HG03025 (cell line): ENCODE results near the gene NAT14.
A peak's percentile ranks its signal among the peaks of the same experiment; 100 is the strongest.

ENCODE experiments used
- ATAC-seq: cut with Tn5 transposase; IDR thresholded peaks from one replicate; pipeline ENCODE4 v1.9.1; 2021; ENCODE audit warnings: mild to moderate bottlenecking, moderate library complexity; ENCODE audit not compliant: unreplicated experiment, low FRiP score

The NAT14 gene

DNA sequence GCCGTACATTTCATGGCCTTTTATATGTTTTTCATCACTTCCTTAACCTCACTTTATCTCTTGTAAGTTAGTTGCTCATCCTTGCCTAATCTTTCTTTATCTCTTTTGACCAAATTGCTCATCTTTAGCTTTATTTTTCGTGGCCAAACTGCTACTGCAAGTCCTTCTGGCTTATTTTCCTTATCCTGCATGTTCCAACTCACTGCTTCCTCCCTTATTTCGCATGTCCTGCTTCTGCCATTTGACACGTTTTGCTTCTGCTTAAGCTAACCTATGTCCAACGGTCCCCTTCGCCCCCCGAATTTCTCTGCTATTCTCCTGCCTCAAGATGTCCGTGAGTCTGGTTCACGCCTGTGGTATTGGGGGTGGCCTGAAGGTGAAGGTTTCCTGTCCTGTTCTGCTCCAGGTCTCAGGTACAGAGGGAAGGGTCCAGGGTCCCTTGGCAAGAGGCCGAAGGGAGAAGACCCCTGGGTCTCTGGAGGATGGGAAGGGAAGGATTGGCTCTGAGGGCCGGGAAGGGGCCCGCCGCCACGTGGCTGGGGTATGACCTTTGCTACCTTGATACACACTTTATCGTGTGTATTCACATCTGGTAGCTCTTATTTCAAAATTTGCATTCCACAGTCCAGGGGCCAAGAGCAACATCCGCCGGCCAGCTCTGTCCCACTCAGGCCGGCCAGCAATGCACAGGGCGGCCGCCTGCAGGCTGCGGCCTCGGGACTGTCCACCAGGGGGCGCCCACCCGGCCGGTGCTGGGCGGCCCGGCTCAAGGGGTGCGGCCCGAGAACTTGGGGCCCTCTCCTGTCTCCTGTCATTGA, 17.5 kb upstream of the NAT14 start:
- ATAC-seq: no peak

DNA sequence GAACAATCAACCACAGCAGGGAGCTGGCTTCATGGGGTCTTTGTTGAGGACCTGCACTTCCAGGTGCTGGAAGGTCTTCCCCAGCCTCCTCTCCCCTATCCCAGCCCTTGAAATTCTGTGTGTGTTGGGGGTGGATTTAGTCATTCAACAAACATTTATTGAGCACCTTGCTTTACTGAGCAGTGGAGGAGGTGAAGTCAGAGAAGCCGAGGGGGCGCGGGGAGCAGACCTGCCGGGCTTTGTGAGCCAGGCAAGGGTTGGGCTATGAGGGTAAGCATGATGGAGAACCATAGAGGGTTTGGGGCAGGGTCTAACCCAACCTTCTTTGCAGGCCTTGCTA, 17.0 kb upstream of the NAT14 start:
- ATAC-seq: no peak

- no peak for ATAC-seq
These were observed 13.7 kb upstream of the NAT14 start for GRCh38 chr19:55471266-55471665.

- no peak for ATAC-seq
These were observed 12.5 kb upstream of the NAT14 start for GRCh38 chr19:55472463-55472862.

DNA sequence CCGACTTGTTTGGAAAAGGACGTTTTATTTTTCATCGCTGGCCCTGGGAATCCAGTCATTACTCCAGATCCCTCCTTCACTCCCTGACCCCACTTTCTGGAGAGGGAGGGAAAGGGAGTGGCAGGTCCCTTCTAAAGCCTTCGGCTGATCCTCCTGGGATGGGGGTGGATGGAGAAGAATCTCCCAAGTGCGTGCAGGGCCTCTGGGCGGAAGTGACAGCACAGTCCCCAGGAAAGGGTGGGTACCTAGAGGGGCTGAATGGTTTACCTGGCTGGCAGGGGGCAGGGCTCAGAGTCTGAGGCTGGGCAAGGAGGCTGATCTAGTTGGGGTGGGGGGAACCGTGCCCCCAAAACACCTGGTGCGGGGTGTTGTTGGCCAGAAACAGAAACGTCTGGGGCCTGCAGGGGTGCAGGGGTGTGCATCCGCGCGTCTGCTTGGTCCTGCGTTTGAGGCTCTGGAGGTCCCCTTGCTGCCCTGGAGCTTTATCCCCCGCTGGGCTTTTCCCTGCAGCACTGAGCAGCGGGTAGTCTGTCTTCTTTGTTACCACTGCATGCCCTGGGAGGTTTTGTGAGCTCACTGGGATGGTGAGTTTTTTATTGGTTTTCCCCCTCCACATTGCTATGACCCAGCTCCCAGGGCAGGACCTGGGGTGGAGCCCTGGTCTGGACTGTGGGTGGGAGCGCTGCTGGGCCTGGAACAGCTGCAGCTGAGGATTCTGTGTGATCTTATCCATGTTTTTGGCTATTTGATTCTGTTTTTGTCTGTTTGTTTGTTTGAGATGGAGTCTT, 11.6 kb upstream of the NAT14 start:
- no peak for ATAC-seq

DNA sequence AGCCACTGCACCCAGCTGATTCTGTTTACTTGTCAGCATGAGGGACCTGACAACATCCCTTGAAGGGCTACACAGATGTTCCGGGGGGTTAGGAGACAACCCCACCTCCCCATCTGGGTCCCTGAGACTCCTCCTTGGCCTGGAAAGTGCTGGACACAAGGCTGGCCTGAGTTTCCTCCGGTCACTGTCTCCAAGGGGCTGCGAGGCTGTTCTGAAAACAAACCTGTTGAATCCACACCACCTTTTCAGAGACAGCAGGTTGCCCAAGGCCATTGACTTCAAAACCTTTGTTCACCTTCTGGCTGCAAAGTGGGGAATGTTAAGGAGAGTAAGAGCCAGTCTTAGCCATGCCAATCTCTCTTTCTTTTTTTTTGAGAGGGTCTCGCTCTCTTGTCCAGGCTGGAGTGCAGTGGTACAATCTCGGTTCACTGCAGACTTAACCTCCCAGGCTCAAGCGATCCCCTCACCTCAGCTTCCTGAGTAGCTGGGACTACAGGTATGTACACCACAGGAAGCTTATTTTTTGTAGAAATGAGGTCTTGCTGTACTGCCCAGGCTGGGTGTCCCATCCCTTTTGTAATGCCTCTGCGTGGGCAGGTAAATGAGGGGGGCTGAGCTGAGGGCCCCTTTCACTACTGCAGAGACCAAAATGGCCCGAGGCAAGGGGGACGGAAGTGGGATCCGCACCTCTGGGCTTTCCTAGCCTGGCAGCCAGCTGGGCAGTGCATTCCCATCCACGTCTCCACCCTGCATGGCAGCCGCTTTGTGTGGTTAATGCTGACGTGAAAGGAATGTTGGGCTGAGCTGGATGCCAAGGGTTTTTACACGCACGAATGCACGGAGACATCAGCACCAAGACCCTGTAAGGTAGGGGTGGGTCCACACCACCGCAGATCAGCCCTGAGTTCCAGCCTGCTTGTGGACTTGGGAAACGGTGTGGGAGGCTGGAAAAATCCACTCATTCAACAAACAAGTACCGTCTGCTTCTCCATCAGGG, 10.4 kb upstream of the NAT14 start:
- ATAC-seq: no peak

GRCh38 chr19:55476100-55476775, 8.8 kb upstream of the NAT14 start, which contains the start of gene ZNF628:
Gene ZNF628, plus strand, starts transcription at chr19:55476617. Its CDS starts 3,294 bp downstream, at chr19:55479911.
- peak; percentile 73 for ATAC-seq

DNA sequence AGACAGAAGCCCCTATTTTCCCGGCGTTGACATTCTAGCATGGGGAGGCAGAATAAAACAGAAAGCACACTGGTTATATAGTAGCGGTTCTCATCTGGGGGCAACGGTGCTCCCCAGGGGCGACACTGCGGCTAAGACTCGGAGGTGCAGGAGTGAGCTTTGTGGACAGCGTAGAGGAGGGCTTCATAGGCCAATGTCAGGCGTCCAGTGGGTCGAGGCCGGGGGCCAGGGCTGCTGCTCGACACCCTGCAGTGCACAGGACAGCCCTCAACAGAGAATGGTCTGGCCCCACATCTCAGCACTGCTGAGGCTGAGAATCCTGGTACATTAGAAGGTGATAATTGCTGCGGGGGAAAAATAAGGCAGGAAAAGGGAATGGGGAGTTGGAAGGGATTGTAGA, 7.1 kb upstream of the NAT14 start:
- no peak for ATAC-seq

GRCh38 chr19:55478364-55478763, 6.6 kb upstream of the NAT14 start:
- no peak for ATAC-seq

DNA sequence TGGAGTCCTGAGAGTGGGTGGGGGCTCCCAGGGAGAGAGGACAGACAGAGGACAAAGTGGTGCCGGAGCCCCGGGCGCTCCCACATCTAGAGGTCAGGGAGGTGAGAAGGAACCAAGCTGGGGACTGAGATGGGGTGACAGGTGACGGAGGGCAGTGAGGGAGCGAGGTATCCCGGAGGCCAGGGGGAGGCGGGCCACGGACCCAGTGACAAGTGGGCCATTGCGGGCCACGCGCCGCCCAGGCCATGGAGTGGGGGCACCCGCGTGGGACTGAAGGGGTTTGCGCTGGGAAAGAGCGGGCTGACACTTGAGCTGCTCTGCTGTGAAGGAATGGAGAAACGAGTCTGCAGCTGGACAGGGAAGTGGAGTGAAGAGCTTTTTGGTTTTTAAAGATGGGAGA, 5.9 kb upstream of the NAT14 start:
- no peak for ATAC-seq

DNA sequence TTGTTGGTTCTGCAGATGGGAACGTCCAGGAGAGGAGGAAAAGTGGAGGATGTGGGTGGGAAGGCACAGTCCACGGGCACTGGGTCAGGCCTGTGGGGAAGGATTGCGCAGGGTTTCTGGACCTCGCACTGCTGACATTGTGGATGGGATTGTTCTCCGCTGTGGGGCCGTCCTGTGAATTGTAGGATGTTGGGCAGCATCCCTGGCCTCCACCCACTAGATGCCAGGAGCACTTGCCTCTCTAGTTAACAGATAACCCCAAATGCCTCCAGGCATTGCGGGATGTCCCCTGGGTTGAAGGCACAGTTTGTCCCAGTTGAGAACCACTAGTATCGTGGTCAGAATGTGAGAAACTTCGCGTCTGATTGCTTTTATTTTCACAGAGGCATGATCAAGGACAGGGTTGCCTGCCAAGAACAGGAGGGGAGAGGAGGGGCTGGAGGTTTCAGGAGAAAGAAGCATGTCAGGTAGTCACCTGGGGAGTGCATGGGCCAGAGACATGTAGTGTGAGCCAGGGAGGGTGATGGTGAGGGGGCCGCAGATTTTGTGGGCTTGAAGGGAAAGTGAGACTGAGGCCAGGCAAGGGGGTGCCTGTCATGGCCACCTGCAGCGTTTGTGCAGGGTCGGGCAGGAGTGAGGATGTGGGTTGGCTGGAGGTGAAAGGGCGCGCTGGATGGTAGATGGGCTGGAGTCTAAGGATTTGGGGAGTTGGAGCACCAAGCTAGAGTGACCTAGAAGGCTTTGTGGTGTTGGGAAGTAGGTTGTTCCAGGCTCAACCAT, 5.3 kb upstream of the NAT14 start:
- ATAC-seq: no peak

DNA sequence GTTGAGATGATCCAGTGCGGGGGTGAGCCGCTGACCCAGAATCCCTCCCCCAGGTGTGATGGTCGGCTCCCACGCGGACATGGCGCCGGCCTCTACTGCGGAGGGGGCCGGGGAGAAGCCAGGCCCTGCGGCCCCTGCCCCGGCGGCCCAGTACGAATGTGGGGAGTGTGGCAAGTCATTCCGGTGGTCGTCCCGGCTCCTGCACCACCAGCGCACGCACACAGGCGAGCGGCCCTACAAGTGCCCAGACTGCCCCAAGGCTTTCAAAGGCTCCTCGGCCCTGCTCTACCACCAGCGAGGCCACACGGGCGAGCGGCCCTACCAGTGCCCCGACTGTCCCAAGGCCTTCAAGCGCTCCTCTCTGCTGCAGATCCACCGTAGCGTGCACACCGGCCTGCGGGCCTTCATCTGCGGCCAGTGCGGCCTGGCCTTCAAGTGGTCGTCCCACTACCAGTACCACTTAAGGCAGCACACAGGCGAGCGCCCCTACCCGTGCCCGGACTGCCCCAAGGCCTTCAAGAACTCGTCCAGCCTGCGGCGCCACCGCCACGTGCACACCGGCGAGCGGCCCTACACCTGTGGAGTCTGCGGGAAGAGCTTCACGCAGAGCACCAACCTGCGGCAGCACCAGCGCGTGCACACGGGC, 3.7 kb upstream of the NAT14 start:
- ATAC-seq: no peak

- no peak for ATAC-seq
These were observed 3.2 kb upstream of the NAT14 start for GRCh38 chr19:55481794-55482155.

GRCh38 chr19:55482156-55482961, 2.6 kb upstream of the NAT14 start:
- ATAC-seq: no peak

GRCh38 chr19:55482967-55483705, 1.9 kb upstream of the NAT14 start:
- ATAC-seq: no peak

- no peak for ATAC-seq
These were observed 1.0 kb upstream of the NAT14 start for GRCh38 chr19:55483706-55484592.
